HepG2 (cell line): ENCODE data around the gene MYBPC2.

Experiments
- CAMTA2 ChIP-seq: sonication (generic); formaldehyde crosslinking; IDR thresholded peaks from 2 replicates; pipeline ENCODE4 v1.4.0; 2020; ENCODE audit warnings: mild to moderate bottlenecking, missing genetic modification reagents, borderline replicate concordance
- STAT6 ChIP-seq: sonication (generic); formaldehyde crosslinking; IDR thresholded peaks from 2 replicates; pipeline ENCODE4 v1.4.0; 2020; ENCODE audit warnings: missing genetic modification reagents, mild to moderate bottlenecking, borderline replicate concordance
- TAF1 ChIP-seq: sonication (generic); formaldehyde crosslinking; IDR thresholded peaks from 2 replicates; pipeline ENCODE4 v1.4.0; 2020; ENCODE audit warnings: missing genetic modification reagents
- ZFP82 ChIP-seq: sonication (generic); formaldehyde crosslinking; IDR thresholded peaks from 2 replicates; pipeline ENCODE4 v1.5.1; 2020; ENCODE audit warnings: mild to moderate bottlenecking, missing genetic modification reagents, borderline replicate concordance
- ZNF33A ChIP-seq: sonication (generic); formaldehyde crosslinking; IDR thresholded peaks from 2 replicates; pipeline ENCODE4 v1.5.1; 2020; ENCODE audit warnings: missing genetic modification reagents, mild to moderate bottlenecking, moderate library complexity, borderline replicate concordance

- TF ChIP-seq TAF1 (CRISPR knock-in tag) (no peak), CAMTA2 (CRISPR knock-in tag) (no peak), ZNF33A (CRISPR knock-in tag) (no peak), STAT6 (CRISPR knock-in tag) (no peak), ZFP82 (CRISPR knock-in tag) (no peak)
These were observed 5.3 kb downstream of the MYBPC2 start for GRCh38 chr19:50437862-50438449.
